Cardiac muscle cell (in vitro differentiated cells and primary cell): ENCODE results near the gene AP1M2. TPM values are rescaled to one million over a fixed set of nuclear protein-coding genes. Genes with fewer than 3 reads are reported as not detected.
"Not testable (repeated sequence)": the region's sequence is repeated elsewhere in the genome, so short reads cannot be mapped to it uniquely, and the experiment has no call there.

Source experiments
- DNase-seq, 2 donors: peaks; one replicate each; pipeline versions ENCODE4 v3.0.0 to v3.0.0-alpha.2; 2010 to 2017; ENCODE audit warnings: low read depth in 1 of 2, low spot score in 1 of 2
- H3K27ac ChIP-seq: fragments of 200-600 bp; sonication (generic); 2 replicates; pipeline ENCODE4 v1.5.1; 2016
- H3K27me3 ChIP-seq: fragments of 200-600 bp; sonication (generic); 2 replicates; pipeline ENCODE4 v1.6.0; 2016; ENCODE audit warnings: control low read depth
- H3K36me3 ChIP-seq: fragments of 200-600 bp; sonication (generic); 2 replicates; pipeline ENCODE4 v1.5.1; 2016; ENCODE audit warnings: control low read depth
- H3K4me1 ChIP-seq: fragments of 200-600 bp; sonication (generic); 2 replicates; pipeline ENCODE4 v1.8.1; 2017; ENCODE audit warnings: low read depth, mild to moderate bottlenecking, mixed run types
- H3K4me3 ChIP-seq: fragments of 200-600 bp; sonication (generic); 2 replicates; pipeline ENCODE4 v1.5.1; 2016; ENCODE audit warnings: mild to moderate bottlenecking
- H3K9me3 ChIP-seq: fragments of 200-600 bp; sonication (generic); 2 replicates; pipeline ENCODE4 v1.5.1; 2017; ENCODE audit warnings: low read depth, mild to moderate bottlenecking, control low read depth
- CTCF ChIP-seq: IDR thresholded peaks from 2 replicates; pipeline ENCODE4 v1.5.1; 2012; ENCODE audit warnings: low read depth, mild to moderate bottlenecking, low read length
- polyA plus RNA-seq: library from polyadenylated mRNA; unstranded; fragments of >200 nt; fragmentation: Nextera tagmentation; extraction: Ambion mirVana; gene quantifications from 2 replicates; pipeline ENCODE4 v1.2.1, GENCODE V29; 2016
- total RNA-seq: library from RNA; depleted of rRNA; stranded (reverse); fragments of >200 nt; gene quantifications from 2 replicates; pipeline ENCODE4 v1.2.3, GENCODE V29; 2016

AP1M2 gene
- total and polyA plus RNA-seq, 2 experiments from 2014 or later: 0.12 to 0.28 TPM

- no peaks in the 10 kb centered on the region for H3K9me3 ChIP-seq
- no peak overlapping the region for H3K27ac ChIP-seq
- H3K4me1 ChIP-seq: peaks cover 4% of the 10 kb centered on the region
- H3K27me3 ChIP-seq: no peaks in the 10 kb centered on the region
- H3K4me3 ChIP-seq: no peak overlapping the region
- no peak for TF ChIP-seq CTCF
- H3K36me3 ChIP-seq: peaks cover 6% of the 10 kb centered on the region
- DNase-seq: no peak
These were observed 44.1 kb downstream of the AP1M2 start for GRCh38 chr19:10543059-10543419.

- H3K4me1 ChIP-seq, H3K36me3 ChIP-seq, H3K27ac ChIP-seq, H3K4me3 ChIP-seq, H3K27me3 ChIP-seq, H3K9me3 ChIP-seq, DNase-seq: not testable (repeated sequence)
These were observed 48.1 kb downstream of the AP1M2 start for GRCh38 chr19:10539016-10539415.

- Histone ChIP-seq H3K4me1 (no peaks in the 10 kb centered on the region), H3K27me3 (no peaks in the 10 kb centered on the region), H3K27ac (no peak overlapping the region), H3K9me3 (no peaks in the 10 kb centered on the region), H3K4me3 (no peak overlapping the region), H3K36me3 (no peaks in the 10 kb centered on the region)
- DNase-seq: no peak
- TF ChIP-seq CTCF: no peak
These were observed 48.7 kb downstream of the AP1M2 start for GRCh38 chr19:10538204-10538983.

GRCh38 chr19:10537668-10538067 is 49.4 kb downstream of the AP1M2 start:
- no peaks in the 10 kb centered on the region for H3K36me3 ChIP-seq
- H3K9me3 ChIP-seq: no peaks in the 10 kb centered on the region
- no peaks in the 10 kb centered on the region for H3K4me1 ChIP-seq
- H3K4me3 ChIP-seq: no peak overlapping the region
- TF ChIP-seq CTCF: no peak
- no peak overlapping the region for H3K27ac ChIP-seq
- H3K27me3 ChIP-seq: no peaks in the 10 kb centered on the region
- DNase-seq: no peak

GRCh38 chr19:10535613-10536012 is 51.5 kb downstream of the AP1M2 start:
- TF ChIP-seq CTCF: no peak

GRCh38 chr19:10533646-10534386 is 53.3 kb downstream of the AP1M2 start:
- no peak for TF ChIP-seq CTCF
- peak in 1 of 2 donors; percentile 73 for DNase-seq
- Histone ChIP-seq H3K9me3 (no peaks in the 10 kb centered on the region), H3K36me3 (no peaks in the 10 kb centered on the region), H3K4me1 (no peaks in the 10 kb centered on the region), H3K27ac (no peak overlapping the region), H3K27me3 (no peaks in the 10 kb centered on the region), H3K4me3 (no peak overlapping the region)

More at GRCh38 chr19:10535613-10536012, 51.5 kb downstream of the AP1M2 start:
- H3K27ac ChIP-seq: no peak overlapping the region
- no peak for DNase-seq
- no peaks in the 10 kb centered on the region for H3K36me3 ChIP-seq
- H3K4me1 ChIP-seq: no peaks in the 10 kb centered on the region
- no peak overlapping the region for H3K4me3 ChIP-seq
- H3K27me3 ChIP-seq: no peaks in the 10 kb centered on the region
- no peaks in the 10 kb centered on the region for H3K9me3 ChIP-seq
